ENCODE measurements around the gene ZEB2. TPM values are rescaled to one million over a fixed set of nuclear protein-coding genes. Genes with fewer than 3 reads are reported as not detected.

Gene ZEB2
- total RNA-seq, 4 donors from 2014 or later: 19.8 to 69.6 (median 42.9) TPM

GRCh38 chr2:144547494-144547893, 27.6 kb upstream of the ZEB2 start:
- H3K27ac ChIP-seq: no peak overlapping the region
- no peaks in the 10 kb centered on the region for H3K36me3 ChIP-seq
- intact Hi-C loops (cut with DNase I; ENCODE audit: low total_unique reads): no loop called here
- in situ Hi-C loops (cut with MboI; ENCODE audit: low pct_ligation_motif_present in 1 of 4, low pct_unique_long_range_greater_than_20kb in 1 of 4, low sequenced_read_pairs in 3 of 4): no loop called here
- H3K9me3 ChIP-seq: no peaks in the 10 kb centered on the region
- H3K27me3 ChIP-seq: no peaks in the 10 kb centered on the region
- no peaks in the 10 kb centered on the region for H3K4me1 ChIP-seq
- no peak for DNase-seq
- TF ChIP-seq EP300 (IDR thresholded peaks at IDR 0.05; ENCODE audit: low read depth) (no peak), POLR2A (IDR thresholded peaks at IDR 0.05) (no peak), CTCF (IDR thresholded peaks at IDR 0.05) (no peak), POLR2AphosphoS5 (IDR thresholded peaks at IDR 0.05) (no peak)
- 44 to 79% methylated on average over 2 to 6 of the region's 6 CpGs for WGBS, 2 donors (ENCODE audit: low coverage in 1 of 2)
- no peak overlapping the region for H3K4me3 ChIP-seq

GRCh38 chr2:144546933-144547332, 27.0 kb upstream of the ZEB2 start:
- intact Hi-C loops (cut with DNase I; ENCODE audit: low total_unique reads): no loop called here

GRCh38 chr2:144545787-144546186, 25.9 kb upstream of the ZEB2 start:
- in situ Hi-C loops (cut with MboI; ENCODE audit: low pct_ligation_motif_present in 1 of 4, low pct_unique_long_range_greater_than_20kb in 1 of 4, low sequenced_read_pairs in 3 of 4) (no loop called here), intact Hi-C loops (cut with DNase I; ENCODE audit: low total_unique reads) (no loop called here)
- Histone ChIP-seq H3K4me3 (no peak overlapping the region), H3K4me1 (no peaks in the 10 kb centered on the region), H3K27me3 (no peaks in the 10 kb centered on the region), H3K9me3 (no peaks in the 10 kb centered on the region), H3K27ac (no peak overlapping the region), H3K36me3 (no peaks in the 10 kb centered on the region)
- no peak for TF ChIP-seq POLR2A (IDR thresholded peaks at IDR 0.05)
- no peak for DNase-seq
- 91 to 100% methylated on average over 1 to 2 of the region's 2 CpGs for WGBS, 2 donors (ENCODE audit: low coverage in 1 of 2)

More at GRCh38 chr2:144546933-144547332, 27.0 kb upstream of the ZEB2 start:
- no peaks in the 10 kb centered on the region for H3K36me3 ChIP-seq
- no peak overlapping the region for H3K4me3 ChIP-seq
- no peaks in the 10 kb centered on the region for H3K4me1 ChIP-seq
- H3K27me3 ChIP-seq: no peaks in the 10 kb centered on the region
- 67 to 73% methylated on average over 3 to 6 of the region's 6 CpGs for WGBS, 2 donors (ENCODE audit: low coverage in 1 of 2)
- no peak overlapping the region for H3K27ac ChIP-seq
- no peaks in the 10 kb centered on the region for H3K9me3 ChIP-seq
- no peak for DNase-seq
- in situ Hi-C loops (cut with MboI; ENCODE audit: low pct_ligation_motif_present in 1 of 4, low pct_unique_long_range_greater_than_20kb in 1 of 4, low sequenced_read_pairs in 3 of 4): no loop called here
- TF ChIP-seq POLR2AphosphoS5 (IDR thresholded peaks at IDR 0.05) (no peak), EP300 (IDR thresholded peaks at IDR 0.05; ENCODE audit: low read depth) (no peak), CTCF (IDR thresholded peaks at IDR 0.05) (no peak), POLR2A (IDR thresholded peaks at IDR 0.05) (no peak)

DNA sequence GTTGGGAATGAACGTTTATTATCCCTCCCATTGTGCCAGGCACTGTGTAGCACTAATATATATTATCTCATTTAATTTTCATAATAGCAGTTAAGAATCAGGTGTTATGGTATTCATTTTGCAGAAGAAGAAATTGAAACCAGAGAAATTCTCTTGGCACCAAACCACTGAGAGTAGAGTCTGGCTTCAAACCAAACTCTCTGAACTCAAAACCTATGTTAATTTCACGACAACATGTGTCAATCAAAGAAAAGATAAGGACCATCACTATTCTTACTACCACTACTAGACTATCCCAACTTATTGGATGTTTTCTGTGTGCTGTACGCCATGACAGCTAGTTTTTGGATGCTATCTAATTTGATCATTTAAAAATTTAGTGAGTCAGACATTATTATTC, 24.1 kb upstream of the ZEB2 start:
- no peaks in the 10 kb centered on the region for H3K9me3 ChIP-seq
- no peaks in the 10 kb centered on the region for H3K27me3 ChIP-seq
- 80 to 85% methylated on average over 3 of the region's 3 CpGs for WGBS, 2 donors (ENCODE audit: low coverage in 1 of 2)
- H3K36me3 ChIP-seq: no peaks in the 10 kb centered on the region
- in situ Hi-C loops (cut with MboI; ENCODE audit: low pct_ligation_motif_present in 1 of 4, low pct_unique_long_range_greater_than_20kb in 1 of 4, low sequenced_read_pairs in 3 of 4): no loop called here
- no peak for DNase-seq
- TF ChIP-seq CTCF (IDR thresholded peaks at IDR 0.05) (no peak), POLR2A (IDR thresholded peaks at IDR 0.05) (no peak), EP300 (IDR thresholded peaks at IDR 0.05; ENCODE audit: low read depth) (no peak), POLR2AphosphoS5 (IDR thresholded peaks at IDR 0.05) (no peak)
- no peak overlapping the region for H3K27ac ChIP-seq
- no peak overlapping the region for H3K4me3 ChIP-seq
- intact Hi-C loops (cut with DNase I; ENCODE audit: low total_unique reads): no loop called here
- no peaks in the 10 kb centered on the region for H3K4me1 ChIP-seq

GRCh38 chr2:144541396-144541795, 21.5 kb upstream of the ZEB2 start:
- intact Hi-C loops (cut with DNase I; ENCODE audit: low total_unique reads): no loop called here
- no peaks in the 10 kb centered on the region for H3K36me3 ChIP-seq
- H3K27ac ChIP-seq: no peak overlapping the region
- H3K4me3 ChIP-seq: no peak overlapping the region
- no peak for TF ChIP-seq POLR2AphosphoS5 (IDR thresholded peaks at IDR 0.05)
- no peak for TF ChIP-seq CTCF (IDR thresholded peaks at IDR 0.05)
- no peaks in the 10 kb centered on the region for H3K27me3 ChIP-seq
- no peaks in the 10 kb centered on the region for H3K9me3 ChIP-seq
- no peak for DNase-seq
- H3K4me1 ChIP-seq: no peaks in the 10 kb centered on the region
- in situ Hi-C loops (cut with MboI; ENCODE audit: low pct_ligation_motif_present in 1 of 4, low pct_unique_long_range_greater_than_20kb in 1 of 4, low sequenced_read_pairs in 3 of 4): no loop called here

Data from transverse colon (tissue), 4 donors.